ENCODE data around the gene CERS1. TPM values are rescaled to one million over a fixed set of nuclear protein-coding genes. Genes with fewer than 3 reads are reported as not detected.

The CERS1 gene
- total and polyA plus RNA-seq, 2 donors (not counting 3 experiments of a cell fraction or from before 2014, with no cell fraction given): 4.0 to 8.5 TPM

- peaks cover 5 to 17% of the 10 kb centered on the region in 2 experiments for H3K36me3 ChIP-seq (ENCODE audit: control insufficient read depth in 2 of 2, extremely low read depth in 1 of 2, insufficient read depth in 2 of 2, low read length in 2 of 2)
- peak overlapping the region; percentile 84 for H2AFZ ChIP-seq (ENCODE audit: low read depth, low read length)
- H3K9ac ChIP-seq (replicated peaks; ENCODE audit: extremely low read depth, insufficient read depth, low read length): no peak overlapping the region
- POLR2A ChIA-PET: interaction anchor here (0.6 kb wide), 1 partner anchor 33 kb away, joined by 4 read pairs; no protein-coding TSS in a partner anchor
- peak overlapping the region; percentile 58 for H3K4me2 ChIP-seq (ENCODE audit: insufficient read depth, low read length)
- CTCF ChIA-PET: interaction anchor here (2.5 kb wide), 1 partner anchor 45 kb away, joined by 14 read pairs; no protein-coding TSS in a partner anchor
- TF ChIP-seq GATA2 (IDR thresholded peaks at IDR 0.05; ENCODE audit: insufficient read depth, insufficient read length, low read depth, low read length): no peak
- TF ChIP-seq MYC (IDR thresholded peaks at IDR 0.05; ENCODE audit: low read depth, low read length): no peak
- FAIRE-seq (no peak), DNase-seq (ENCODE audit: low read depth, low spot score) (no peak)
- TSS peak; percentile 1 for BruUV-seq (replicated peaks)
- H3K4me3 ChIP-seq (replicated peaks in 1 of 3; ENCODE audit: insufficient read depth in 1 of 3, low read depth in 1 of 3, low read length in 3 of 3): peak overlapping the region in 2 of 3 experiments; percentile 32 to 40
- H3K27ac ChIP-seq (ENCODE audit: insufficient read depth, low read depth, low read length): no peak overlapping the region
- no peaks in the 10 kb centered on the region for H3K9me3 ChIP-seq (replicated peaks; ENCODE audit: control insufficient read depth, insufficient read depth, low read length)
- intact Hi-C loops (cut with micrococcal nuclease) (loop anchor here (2.0 kb wide), 1 partner anchor 23 kb away; the partner anchor contains the start of genes COPE and DDX49), dilution Hi-C loops (cut with MboI; ENCODE audit: extremely low pct_ligation_motif_present, low sequenced_read_pairs) (no loop called here)
- H3K27me3 ChIP-seq (ENCODE audit: control insufficient read depth in 2 of 2, insufficient read depth in 2 of 2, low read length in 2 of 2): no peaks in the 10 kb centered on the region
- H3K9me1 ChIP-seq (replicated peaks; ENCODE audit: control insufficient read depth, extremely low read depth, insufficient read depth, low read length): no peaks in the 10 kb centered on the region
- no peaks in the 10 kb centered on the region for H4K20me1 ChIP-seq (replicated peaks; ENCODE audit: control insufficient read depth, extremely low read depth, insufficient read depth, low read length)
- peaks cover 27% of the 10 kb centered on the region for H3K79me2 ChIP-seq (ENCODE audit: control insufficient read depth, insufficient read depth, low read length)
- peaks cover 7% of the 10 kb centered on the region for H3K4me1 ChIP-seq (ENCODE audit: control insufficient read depth, extremely low read depth, insufficient read depth, low read length)
These were observed 45.8 kb upstream of the CERS1 start for GRCh38 chr19:18941628-18942354.

GRCh38 chr19:18940769-18941627 is 45.0 kb upstream of the CERS1 start, which contains the start of gene HOMER3:
TSS of gene HOMER3 (minus strand) at chr19:18941217. CDS start at chr19:18938982, 2,235 bp downstream.
- Histone ChIP-seq H3K27ac (ENCODE audit: insufficient read depth, low read depth, low read length) (peak within 1 kb of the TSS; percentile 70), H3K4me1 (ENCODE audit: control insufficient read depth, extremely low read depth, insufficient read depth, low read length) (peaks cover 7% of the 10 kb centered on the region), H3K9me3 (replicated peaks; ENCODE audit: control insufficient read depth, insufficient read depth, low read length) (no peaks in the 10 kb centered on the region), H3K9me1 (replicated peaks; ENCODE audit: control insufficient read depth, extremely low read depth, insufficient read depth, low read length) (no peaks in the 10 kb centered on the region), H3K4me3 (replicated peaks in 1 of 3; ENCODE audit: insufficient read depth in 1 of 3, low read depth in 1 of 3, low read length in 3 of 3) (peak within 1 kb of the TSS; percentile 88 to 99 (median 97)), H3K4me2 (ENCODE audit: insufficient read depth, low read length) (peak within 1 kb of the TSS; percentile 65), H4K20me1 (replicated peaks; ENCODE audit: control insufficient read depth, extremely low read depth, insufficient read depth, low read length) (no peaks in the 10 kb centered on the region), H3K27me3 (ENCODE audit: control insufficient read depth in 2 of 2, insufficient read depth in 2 of 2, low read length in 2 of 2) (no peaks in the 10 kb centered on the region), H3K9ac (replicated peaks; ENCODE audit: extremely low read depth, insufficient read depth, low read length) (peak within 1 kb of the TSS; percentile 87), H3K36me3 (ENCODE audit: control insufficient read depth in 2 of 2, extremely low read depth in 1 of 2, insufficient read depth in 2 of 2, low read length in 2 of 2) (peaks cover 5 to 15% of the 10 kb centered on the region in 2 experiments), H2AFZ (ENCODE audit: low read depth, low read length) (peak within 1 kb of the TSS; percentile 84), H3K79me2 (ENCODE audit: control insufficient read depth, insufficient read depth, low read length) (peaks cover 27% of the 10 kb centered on the region)
- intact Hi-C loops (cut with micrococcal nuclease) (loop anchor here (1.0 to 2.0 kb wide), 2 partner anchors 22 to 45 kb away; partner anchors contain the start of genes COPE and DDX49), dilution Hi-C loops (cut with MboI; ENCODE audit: extremely low pct_ligation_motif_present, low sequenced_read_pairs) (no loop called here)
- ChIA-PET POLR2A (no interaction called here), CTCF (interaction anchor here (2.1 to 2.5 kb wide), 2 partner anchors 45 to 46 kb away, joined by 14 to 35 read pairs; no protein-coding TSS in a partner anchor)
- no TSS peak for BruUV-seq (replicated peaks)
- no peak for FAIRE-seq
- peak; percentile 37 for TF ChIP-seq POLR2AphosphoS5 (IDR thresholded peaks at IDR 0.05; ENCODE audit: insufficient read depth, low read depth, low read length)
- no peak for TF ChIP-seq MYC (IDR thresholded peaks at IDR 0.05; ENCODE audit: low read depth, low read length)
- TF ChIP-seq GATA2 (IDR thresholded peaks at IDR 0.05; ENCODE audit: insufficient read depth, insufficient read length, low read depth, low read length): no peak
- no peak for TF ChIP-seq JUN (IDR thresholded peaks at IDR 0.05; ENCODE audit: borderline replicate concordance, insufficient read depth, insufficient read length, low read depth)
- DNase-seq (ENCODE audit: low read depth, low spot score): peak; percentile 20

Measured in endothelial cell of umbilical vein (primary cell).